ENCODE measurements around the gene SH3PXD2A. TPM values are rescaled to one million over a fixed set of nuclear protein-coding genes. Genes with fewer than 3 reads are reported as not detected.

The SH3PXD2A gene
- total and polyA plus RNA-seq, 2 experiments from 2014 or later: 1.8 to 5.0 TPM

- no peak overlapping the region for H3K27ac Mint-ChIP-seq
Measured at GRCh38 chr10:103778358-103779139, 76.8 kb downstream of the SH3PXD2A start.

More at GRCh38 chr10:103778358-103779139, 76.8 kb downstream of the SH3PXD2A start:
- H3F3A ChIP-seq (replicated peaks; ENCODE audit: low read depth): 0 out of 2 replicates have a peak, but pooled peaks cover 8% of the 10 kb centered on the region
- Mint-ChIP-seq H3K27me3 (ENCODE audit: insufficient read depth, low read depth, poor library complexity) (peaks cover 3% of the 10 kb centered on the region), H3K9me3 (no peaks in the 10 kb centered on the region), H3K4me3 (no peak overlapping the region), H3K36me3 (ENCODE audit: low read depth) (no peaks in the 10 kb centered on the region), H3K4me1 (peaks cover 5% of the 10 kb centered on the region; the same call in 2 of the 3 replicates)
- no peak overlapping the region for H3K4me3 ChIP-seq
- H3K9me2 ChIP-seq (ENCODE audit: insufficient read depth): no peaks in the 10 kb centered on the region
- TF ChIP-seq REST (IDR thresholded peaks at IDR 0.05; ENCODE audit: unreplicated experiment) (no peak), ZNF462 (CRISPR knock-in tag; IDR thresholded peaks at IDR 0.05) (no peak), CTCF (conservative IDR thresholded peaks at IDR 0.05; ENCODE audit: low read depth in 2 of 2) (no peak), EZH2 (IDR thresholded peaks at IDR 0.05; ENCODE audit: low read depth, unreplicated experiment) (no peak), NANOG (IDR thresholded peaks at IDR 0.05; ENCODE audit: borderline replicate concordance) (no peak), EZH2phosphoT487 (IDR thresholded peaks at IDR 0.05; ENCODE audit: unreplicated experiment) (no peak), ETS1 (IDR thresholded peaks at IDR 0.05) (no peak), POLR2AphosphoS5 (IDR thresholded peaks at IDR 0.05; ENCODE audit: low read depth) (no peak), ZNF331 (CRISPR knock-in tag; IDR thresholded peaks at IDR 0.05; ENCODE audit: low read depth) (no peak), JUNB (IDR thresholded peaks at IDR 0.05; ENCODE audit: unreplicated experiment) (no peak)
- no peaks in the 10 kb centered on the region for H3K4me1 ChIP-seq (ENCODE audit: insufficient read depth)
- no peak for DNase-seq (ENCODE audit: low spot score)
- no peak for ATAC-seq
- H4K20me1 ChIP-seq (replicated peaks; ENCODE audit: insufficient read depth): no peaks in the 10 kb centered on the region
- no peak overlapping the region for H3K27ac ChIP-seq (ENCODE audit: low read depth)
- H3K79me2 ChIP-seq (replicated peaks; ENCODE audit: insufficient read depth): no peaks in the 10 kb centered on the region
- H3K36me3 ChIP-seq (ENCODE audit: insufficient read depth): no peaks in the 10 kb centered on the region
- no peaks in the 10 kb centered on the region for H3K27me3 ChIP-seq (ENCODE audit: insufficient read depth)
- no peak overlapping the region for H2AFZ ChIP-seq
- no peak overlapping the region for H3K4me2 ChIP-seq
